HG02798 (cell line): ENCODE data around the gene OSGEP.
A peak's percentile ranks its signal among the peaks of the same experiment; 100 is the strongest.
"Not testable (repeated sequence)": the region's sequence is repeated elsewhere in the genome, so short reads cannot be mapped to it uniquely, and the experiment has no call there.

Experiments
- ATAC-seq: cut with Tn5 transposase; IDR thresholded peaks from one replicate; pipeline ENCODE4 v1.9.1; 2021; ENCODE audit warnings: mild to moderate bottlenecking; ENCODE audit not compliant: unreplicated experiment, poor library complexity

The OSGEP gene

DNA sequence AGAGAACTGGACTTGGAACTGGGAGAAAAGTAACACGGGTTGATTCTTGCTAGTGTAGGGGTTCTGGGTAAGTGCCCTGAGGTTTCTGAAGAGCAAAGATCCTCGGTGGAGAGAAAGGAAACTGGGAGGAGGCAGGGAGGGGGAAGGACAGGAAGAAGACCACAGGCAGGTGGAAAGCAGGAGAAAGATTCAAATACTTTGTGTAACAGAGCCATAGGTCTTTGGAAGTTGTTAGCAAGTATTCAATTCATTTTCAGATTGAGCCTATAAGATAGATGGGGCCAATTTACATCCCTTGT, 15.9 kb upstream of the OSGEP start:
- ATAC-seq, result no peak

DNA sequence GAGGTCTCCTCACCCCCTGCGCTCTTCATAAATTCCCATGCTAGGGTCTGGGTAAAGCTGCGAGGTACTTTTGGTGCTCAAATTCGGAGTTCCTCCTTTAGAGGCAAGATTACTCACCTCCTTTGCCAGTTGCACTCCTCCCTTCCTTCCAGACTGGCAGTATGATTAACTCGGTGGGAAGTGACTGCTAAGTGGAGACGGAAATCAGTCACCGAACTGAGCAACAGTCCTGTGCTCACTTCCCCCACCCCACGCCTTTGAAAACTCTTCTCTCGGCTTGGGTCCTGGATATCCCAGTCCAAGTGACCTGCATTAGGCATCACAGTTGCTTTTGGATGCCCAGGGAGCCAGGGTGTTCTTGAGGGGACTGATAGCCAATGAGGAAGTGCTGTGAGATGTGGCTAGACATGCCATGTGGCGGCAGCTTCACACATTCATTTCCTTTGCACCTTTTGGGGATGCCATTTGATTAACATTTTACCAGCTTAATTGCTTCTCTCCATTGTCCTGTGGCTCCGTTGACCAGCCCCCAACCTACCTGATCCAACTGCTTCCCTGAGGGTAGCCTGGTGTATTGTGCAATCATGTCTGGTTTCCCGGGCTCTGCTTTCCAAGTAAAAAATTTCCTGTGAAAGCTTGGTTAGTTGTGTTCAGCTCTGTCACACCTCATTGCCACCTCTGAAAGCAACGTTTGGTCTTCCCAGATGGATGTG, 15.4 kb upstream of the OSGEP start:
- peak; percentile 31 for ATAC-seq

DNA sequence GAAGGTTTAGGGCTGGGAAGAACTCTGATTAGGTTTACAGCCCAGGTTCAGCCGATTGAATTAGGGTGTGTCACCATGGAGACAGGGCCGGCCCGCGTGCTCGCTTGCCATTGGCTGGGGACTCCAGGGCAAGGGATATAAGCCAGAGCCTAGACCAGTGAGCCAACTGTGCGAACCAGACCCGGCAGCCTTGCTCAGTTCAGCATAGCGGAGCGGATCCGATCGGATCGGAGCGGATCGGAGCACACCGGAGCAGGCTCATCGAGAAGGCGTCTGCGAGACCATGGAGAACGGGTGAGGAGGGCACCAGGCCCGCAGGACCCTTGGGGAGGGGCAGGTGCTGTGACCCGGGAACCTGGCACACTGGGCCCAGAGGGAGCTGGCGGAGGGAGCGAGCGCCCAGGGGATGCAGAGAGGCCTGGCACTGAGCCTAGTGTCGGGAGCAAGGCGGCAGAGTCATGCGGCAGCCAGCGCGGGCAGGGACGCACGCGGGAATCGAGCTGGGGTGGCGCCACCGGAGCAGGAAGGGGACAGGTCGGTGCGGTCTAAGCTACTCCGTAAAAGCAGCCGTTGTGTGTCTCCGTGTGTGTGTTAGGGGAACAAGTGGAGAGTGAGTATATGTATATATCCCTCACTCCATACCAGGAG, 14.8 kb upstream of the OSGEP start, which contains the start of gene PNP:
Gene PNP, plus strand, starts transcription at position 165 of the 648 bp plus-strand sequence. Its CDS starts 119 bp downstream, at position 284.
- peak; percentile 95 for ATAC-seq

DNA sequence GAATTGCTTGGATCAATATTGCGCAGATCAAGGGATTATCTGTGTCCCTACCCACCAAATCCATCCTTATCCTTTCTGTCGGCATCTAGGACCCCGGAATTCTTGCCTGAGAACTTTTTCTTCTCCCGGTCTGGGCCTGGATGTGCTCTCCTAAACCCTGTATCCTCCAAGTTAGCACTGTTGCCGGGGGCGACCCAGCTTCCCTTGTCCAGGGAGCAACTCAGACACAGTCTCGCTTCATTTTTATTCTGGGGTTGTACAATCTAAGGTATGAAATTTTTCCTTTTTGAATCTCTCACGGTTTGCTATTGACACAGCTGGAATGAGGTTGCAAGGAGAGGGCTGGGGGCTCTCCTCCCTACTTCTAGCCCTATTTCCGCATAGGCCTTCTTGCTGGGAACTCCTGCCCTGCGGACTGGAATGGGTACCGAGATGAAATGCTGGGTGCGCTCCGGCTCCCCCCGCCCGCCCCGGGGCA, 14.2 kb upstream of the OSGEP start:
- no peak for ATAC-seq

DNA sequence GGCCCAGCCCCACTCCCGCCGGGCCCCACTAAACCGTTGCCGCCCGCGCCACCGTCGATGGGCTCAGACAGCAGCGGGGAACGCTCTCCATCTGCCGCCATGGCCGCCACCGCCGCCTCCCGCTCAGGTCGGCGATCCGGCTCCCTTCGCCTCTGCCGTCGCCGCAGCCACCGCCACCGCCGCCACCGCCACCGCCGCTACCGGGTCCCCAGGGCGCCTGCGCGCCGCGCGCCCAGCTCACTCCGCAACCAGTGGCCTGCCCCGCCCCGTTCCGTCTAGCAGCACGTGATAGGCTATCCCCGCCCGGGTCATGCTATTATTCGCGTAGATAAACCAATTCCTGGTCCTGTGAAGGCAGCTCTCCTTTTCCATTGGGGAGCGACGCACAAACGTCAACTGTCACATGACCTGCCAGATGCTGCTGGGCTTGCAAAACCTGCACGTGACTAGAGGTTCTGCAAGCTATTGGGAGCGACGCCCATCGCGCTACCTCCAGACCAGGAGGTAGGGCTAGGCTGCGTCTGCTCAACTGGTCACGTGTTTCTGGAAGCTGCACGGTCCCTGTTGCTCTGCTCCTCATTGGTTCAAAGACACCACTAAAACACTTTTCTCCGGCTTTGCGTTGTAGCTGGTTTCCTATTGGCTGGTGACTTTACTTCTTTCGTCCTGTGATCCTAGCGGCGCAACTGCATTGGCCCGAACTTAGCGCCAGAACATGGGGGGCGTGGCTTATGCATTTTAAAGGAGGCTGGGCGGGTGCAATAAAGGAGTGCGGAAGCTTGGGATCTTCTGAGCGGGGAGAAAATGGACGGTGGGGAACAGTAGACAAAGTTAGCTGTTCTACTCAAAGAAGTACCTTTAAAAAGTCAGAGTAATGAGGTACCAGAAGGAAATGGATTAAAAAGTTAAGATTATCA, 6.9 kb upstream of the OSGEP start, which contains the start of gene PIP4P1:
Gene PIP4P1, minus strand, starts transcription at position 210 of the 917 bp plus-strand sequence. Its CDS starts 109 bp downstream, at position 101.
- peak; percentile 94 for ATAC-seq

DNA sequence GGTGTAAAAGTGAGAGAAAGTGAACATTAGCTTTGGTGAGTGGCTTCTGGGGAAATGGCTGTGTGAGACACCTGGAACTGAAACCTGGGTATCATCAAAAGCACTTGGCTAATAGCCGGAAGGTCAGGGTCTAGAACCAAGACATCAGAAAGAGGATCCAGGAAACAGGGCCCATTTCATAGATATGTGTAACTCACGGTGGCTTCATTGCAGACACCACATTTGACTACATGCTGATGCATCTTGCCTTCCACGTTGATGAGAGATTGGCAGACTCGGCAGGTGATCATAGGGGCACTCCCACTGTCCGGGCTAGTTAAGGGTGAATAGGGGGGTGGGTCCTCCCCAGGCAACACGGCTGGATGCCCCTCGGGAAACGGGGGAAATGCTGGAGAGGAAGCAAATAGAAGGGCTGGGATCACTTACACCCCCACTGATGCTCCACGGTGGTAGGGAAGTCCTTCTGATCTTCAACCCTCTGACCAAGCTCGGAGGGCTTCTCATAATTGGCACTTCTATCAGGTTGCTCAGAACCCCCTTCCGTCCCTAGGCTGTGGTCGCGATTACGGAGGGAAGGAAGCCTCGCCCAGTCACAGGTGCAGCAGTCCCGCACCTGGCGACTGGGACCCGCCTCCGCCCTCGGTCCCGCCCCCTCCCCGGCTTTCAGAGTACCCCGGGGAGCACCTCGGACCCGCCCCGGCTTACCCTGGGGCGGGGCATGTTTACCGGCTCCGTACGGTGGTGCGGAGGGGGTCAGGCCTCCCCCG, 6.0 kb upstream of the OSGEP start:
- peak; percentile 6 for ATAC-seq

DNA sequence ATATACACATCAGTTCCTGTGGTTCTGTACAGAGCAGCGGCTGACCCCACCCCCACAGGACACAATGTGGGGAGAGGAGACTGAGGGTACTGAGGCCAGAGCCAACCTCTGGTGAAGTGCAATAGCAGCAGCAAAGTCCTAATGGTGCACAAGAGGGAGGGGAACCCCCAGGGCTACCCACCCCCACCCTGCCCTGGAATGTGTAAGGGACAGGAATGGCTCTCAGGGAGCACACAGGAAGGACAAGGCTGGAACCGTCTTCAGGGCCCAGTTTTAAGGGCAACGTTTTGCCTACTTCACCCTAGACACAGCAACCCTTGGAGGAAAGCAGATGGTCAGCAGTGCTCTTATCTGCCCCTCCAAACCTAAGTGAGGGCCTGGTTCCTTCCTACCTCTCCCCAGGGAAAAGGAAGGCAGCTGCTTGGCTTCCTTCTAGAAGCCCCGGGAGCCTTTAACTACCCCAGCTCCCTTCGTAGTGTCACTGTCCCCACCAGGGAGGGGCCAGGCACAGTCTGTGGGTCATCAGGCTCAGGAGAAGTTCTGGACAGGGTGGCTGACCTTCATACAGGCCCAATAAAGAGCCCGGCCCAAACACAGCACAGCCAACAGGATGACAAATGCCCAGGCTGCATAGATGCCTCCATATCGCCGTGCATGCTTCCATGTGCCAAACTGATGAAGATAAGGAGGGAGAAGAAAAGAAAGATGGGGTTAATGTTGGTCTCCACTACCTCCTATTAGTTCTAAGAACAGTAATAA, 3.6 kb upstream of the OSGEP start:
- no peak for ATAC-seq

DNA sequence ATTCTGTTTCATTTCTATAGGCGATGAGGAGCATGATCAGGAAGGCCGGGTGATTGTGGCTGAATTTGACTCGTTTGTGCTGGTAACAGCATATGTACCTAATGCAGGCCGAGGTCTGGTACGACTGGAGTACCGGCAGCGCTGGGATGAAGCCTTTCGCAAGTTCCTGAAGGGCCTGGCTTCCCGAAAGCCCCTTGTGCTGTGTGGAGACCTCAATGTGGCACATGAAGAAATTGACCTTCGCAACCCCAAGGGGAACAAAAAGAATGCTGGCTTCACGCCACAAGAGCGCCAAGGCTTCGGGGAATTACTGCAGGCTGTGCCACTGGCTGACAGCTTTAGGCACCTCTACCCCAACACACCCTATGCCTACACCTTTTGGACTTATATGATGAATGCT, 2.4 kb upstream of the OSGEP start:
- no peak for ATAC-seq

DNA sequence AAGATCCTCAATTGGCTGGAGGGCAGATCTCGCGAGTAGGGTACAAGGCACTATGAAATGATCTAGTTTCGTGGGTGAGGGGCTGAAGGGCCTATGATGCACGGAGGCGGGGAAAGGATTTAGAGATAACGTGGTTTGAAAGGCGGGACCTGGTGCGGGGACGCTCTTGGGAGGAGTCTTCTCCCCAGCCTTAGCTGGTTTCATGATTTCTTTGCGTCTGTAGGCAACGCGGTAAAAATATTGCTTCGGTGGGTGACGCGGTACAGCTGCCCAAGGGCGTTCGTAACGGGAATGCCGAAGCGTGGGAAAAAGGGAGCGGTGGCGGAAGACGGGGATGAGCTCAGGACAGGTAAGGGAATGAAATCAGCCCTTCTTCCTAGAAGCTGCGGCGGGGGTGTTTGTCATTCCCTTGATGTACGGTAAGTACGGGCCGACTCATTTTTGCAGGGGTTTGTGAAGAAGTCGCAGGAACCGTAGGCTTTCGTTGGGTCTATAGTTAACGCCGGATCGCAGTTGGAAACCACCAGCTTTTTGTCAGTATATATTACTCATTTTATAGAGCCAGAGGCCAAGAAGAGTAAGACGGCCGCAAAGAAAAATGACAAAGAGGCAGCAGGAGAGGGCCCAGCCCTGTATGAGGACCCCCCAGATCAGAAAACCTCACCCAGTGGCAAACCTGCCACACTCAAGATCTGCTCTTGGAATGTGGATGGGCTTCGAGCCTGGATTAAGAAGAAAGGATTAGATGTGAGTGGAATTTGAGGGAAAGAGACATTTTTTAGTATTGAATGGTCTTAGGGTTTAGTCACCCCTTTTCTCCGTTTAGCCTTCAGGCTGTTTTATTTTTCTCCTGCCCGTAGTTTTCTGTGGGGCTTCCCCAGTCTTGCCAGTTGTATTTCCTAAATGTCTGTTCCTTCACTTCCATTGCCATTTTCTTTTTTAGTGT, 1.0 kb upstream of the OSGEP start:
- peak; percentile 46 for ATAC-seq

DNA sequence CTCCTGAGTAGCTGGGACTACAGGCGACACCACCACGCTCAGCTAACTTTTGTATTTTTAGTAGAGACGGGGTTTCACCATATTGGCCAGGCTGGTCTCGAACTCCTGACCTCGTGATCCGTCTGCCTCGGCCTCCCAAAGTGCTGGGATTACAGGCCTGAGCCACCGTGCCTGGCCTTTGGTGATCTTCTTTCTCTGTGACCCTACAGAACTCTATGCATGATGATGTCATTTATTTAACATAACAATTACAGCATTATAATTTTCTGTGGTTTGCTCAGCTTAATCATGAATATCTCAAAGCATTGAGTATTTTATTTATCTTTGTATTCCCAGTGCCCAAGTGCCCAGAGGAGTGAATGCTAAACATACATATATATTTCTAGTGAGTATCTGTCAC, 1.8 kb downstream of the OSGEP start:
- ATAC-seq, result not testable (repeated sequence)

DNA sequence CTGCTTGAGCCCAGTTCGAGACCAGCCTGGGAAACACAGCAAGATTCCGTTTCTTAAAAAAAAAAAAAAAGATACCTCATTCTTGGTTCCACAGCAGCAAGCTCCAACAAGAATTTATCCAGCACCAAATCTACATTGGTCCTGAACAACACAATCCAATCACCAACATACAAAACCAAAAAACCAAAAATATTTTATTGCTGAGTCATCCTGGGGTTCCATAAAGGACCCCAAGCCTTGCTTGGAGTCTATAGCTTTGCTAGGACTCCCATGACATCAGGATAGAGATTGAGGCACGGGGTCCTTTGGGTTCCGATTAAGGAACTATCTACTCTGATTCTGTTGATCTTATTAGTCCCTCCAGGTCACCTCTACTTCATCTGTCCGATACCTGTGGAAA, 7.7 kb downstream of the OSGEP start:
- no peak for ATAC-seq

DNA sequence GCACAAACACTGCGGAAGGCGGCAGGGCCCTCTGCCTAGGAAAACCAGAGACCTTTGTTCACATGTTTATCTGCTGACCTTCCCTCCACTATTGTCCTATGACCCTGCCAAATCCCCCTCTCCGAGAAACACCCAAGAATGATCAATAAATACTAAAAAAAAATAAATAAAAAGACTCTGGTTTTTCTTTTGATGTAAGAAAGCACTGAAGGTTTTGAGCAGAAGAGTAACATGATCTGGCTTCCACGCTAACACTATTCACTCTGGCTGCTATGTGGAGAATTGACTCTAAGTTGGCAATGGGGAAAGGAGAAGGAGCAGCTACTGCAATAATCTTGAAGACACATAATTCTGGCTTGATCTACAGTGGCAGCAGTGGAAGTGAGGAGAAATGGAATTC, 11.0 kb downstream of the OSGEP start:
- ATAC-seq, result not testable (repeated sequence)

DNA sequence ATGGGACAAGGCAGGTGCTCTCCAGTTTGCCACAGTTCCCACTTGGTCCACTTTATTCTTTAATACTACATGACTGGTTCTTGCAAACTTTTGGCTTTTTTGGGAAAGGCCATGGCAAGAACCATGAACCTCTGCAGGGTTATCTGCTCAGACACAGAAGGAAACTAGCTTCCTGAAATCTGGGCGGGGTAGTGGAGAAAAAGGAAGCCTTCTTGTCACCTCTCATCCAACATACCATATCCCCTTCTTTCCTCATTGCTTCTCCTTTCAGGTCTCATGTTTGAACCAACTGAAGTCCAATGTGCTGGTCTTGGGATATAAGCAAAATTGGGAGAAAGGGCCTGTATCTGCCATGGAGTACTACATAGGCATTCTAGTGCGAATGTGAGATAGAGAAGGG, 13.2 kb downstream of the OSGEP start:
- no peak for ATAC-seq

DNA sequence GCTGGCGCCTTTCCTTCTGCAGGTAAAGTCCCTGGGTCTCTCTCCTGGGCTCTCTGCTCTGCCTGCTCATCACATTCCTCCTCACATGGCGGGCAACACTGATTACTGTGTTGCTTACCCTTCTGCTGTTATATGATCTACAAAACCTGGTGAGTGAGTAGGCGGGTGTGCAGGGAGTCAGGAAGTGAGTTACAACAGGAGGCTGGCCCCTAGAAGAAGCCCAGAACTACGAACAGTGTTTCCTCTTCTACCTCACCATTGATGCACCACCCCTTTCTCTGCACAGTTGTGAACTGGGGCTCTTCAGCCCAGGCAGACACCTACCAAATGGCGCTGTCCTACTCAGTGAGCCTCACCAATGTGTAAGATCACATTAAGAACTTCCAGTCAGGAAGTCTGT, 13.7 kb downstream of the OSGEP start:
- ATAC-seq, result peak; percentile 48

DNA sequence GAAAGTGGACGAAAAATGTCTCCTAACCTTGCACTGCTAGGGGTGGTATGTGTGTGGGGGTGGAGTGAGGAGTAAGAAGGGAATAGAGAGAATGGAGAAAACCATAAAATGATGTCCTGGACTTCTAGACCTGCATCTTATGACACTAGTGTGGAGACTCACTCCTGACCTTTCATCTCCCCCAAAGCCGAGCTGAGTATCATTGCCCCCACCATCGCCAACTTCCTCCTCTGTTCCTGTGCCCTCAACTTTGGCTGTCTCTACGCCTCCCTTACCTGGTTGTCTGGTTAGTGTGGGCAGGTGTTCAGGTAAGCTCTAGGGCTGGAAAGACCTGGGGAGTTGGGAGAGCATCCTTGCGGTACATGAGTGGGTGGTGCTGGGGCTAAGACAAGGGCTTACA, 14.1 kb downstream of the OSGEP start:
- ATAC-seq, result no peak

DNA sequence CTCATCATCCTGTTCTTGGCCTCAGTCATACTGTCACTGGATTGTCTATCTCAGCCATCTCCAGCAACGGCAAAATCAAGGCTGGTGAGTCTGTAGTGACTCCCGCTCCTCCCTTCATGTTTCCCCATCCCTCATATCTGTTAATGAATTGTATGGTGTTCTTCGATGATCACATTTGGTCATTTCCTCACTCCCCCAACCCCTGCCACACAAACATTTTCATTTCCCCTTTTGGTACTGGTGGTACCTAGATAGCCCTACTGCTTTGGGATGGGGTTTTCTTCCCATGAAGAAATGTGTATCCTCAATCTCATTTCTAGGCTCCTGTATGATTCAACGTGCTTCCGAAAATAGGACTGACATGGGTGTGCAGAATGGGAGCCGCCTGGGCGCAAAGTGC, 15.9 kb downstream of the OSGEP start:
- no peak for ATAC-seq

DNA sequence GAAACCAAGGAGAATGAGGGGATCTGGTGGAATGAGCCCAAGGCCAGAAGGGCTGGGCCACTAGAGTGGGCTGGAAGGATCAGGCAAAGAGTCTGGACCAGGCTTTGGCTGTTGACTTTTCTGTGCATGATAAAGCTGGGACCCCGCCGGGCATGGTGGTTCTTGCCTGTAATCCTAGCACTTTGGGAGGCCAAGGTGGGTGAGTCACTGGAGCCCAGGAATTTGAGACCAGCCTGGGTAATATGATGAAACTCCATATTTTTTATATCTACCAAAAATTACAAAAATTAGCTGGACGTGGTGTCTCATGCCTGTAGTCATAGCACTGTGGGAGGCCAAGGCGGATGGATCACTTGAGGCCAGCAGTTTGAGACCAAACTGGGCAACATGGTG, 18.3 kb downstream of the OSGEP start:
- ATAC-seq, result no peak

DNA sequence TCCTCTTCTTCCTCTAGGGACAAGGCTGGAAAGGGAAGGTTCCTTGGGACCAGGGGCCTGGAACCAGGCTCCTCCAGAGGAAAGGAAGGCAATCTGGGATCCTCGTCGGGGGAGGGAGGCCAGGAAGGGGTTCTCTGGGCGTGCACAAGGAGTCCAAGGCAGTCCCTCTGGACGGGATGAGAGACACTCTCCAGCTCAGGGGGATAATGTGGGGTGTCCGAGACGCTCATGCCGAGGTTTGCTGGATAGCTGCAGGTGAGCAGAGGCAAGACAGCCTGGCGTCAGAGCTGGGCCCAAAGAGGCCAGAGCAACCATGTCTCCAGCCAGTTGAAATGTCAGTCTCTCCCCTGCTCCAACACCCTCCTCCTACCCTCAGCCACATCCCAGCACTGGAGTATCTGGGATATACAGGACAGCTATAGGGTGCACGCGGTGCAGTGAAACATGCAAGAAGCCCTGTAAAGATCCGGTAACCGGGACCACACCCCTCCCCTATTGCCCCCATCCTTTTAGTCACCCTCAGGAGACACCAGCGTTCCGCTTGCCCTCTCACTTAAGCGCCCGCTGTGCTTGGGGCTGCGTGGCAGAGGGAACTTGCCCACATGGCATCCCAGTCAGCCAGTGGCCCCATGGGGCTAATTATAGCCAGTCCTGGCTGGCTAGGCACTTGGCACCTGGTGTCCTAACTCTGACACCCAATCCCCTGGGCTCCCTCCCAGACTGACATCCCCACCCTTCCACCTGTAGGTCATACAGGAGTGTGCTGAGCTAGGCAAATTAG, 18.8 kb downstream of the OSGEP start, which contains the start of gene KLHL33:
Gene KLHL33, minus strand, starts transcription at position 585 of the 781 bp plus-strand sequence. Its CDS starts 355 bp downstream, at position 230.
- ATAC-seq, result no peak
